DOHH2 (cell line): ENCODE results near the gene IL1RAP.

Source experiments
- CTCF ChIP-seq: fragments of 200-600 bp; sonication (generic); IDR thresholded peaks from one replicate; pipeline ENCODE4 v1.5.1; 2014; ENCODE audit warnings: antibody characterized with exemption, mild to moderate bottlenecking, low read depth, low read length; ENCODE audit not compliant: poor library complexity, severe bottlenecking
- EZH2phosphoT487 ChIP-seq: fragments of 200-600 bp; sonication (generic); IDR thresholded peaks from 2 replicates; pipeline ENCODE4 v1.6.1; 2017; ENCODE audit warnings: borderline replicate concordance, mild to moderate bottlenecking, antibody characterized with exemption, low read length, moderate library complexity, mixed read lengths

DNA sequence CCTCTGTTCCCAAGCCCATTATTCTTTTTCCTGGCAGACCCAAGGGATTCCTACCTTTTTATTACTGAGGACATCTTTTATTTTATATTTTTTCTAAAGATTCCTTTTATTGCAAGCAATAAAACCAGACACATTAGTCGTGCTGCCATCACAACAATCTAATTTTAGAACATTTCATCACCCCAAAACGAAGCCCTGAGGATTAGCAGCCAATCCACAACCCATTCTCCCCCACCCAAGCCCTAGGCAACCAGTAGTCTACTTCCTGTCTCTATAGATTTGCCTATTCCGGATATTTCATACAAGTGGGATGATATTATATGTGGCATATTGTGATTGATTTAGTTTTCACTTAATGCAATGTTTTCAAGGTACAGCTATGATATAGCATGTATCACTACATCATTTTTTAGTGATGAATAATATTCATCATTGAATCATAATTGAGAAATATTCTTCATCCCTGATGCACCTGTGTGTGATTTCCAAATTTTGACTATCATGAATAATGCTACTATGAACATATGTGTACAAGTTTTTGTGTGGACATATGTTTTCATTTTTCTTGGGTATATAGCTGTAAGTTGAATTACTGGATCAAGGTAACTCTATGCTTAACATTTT, 65.7 kb downstream of the IL1RAP start:
- TF ChIP-seq CTCF (no peak), EZH2phosphoT487 (no peak)
